ENCODE measurements around the gene SMAGP. TPM values are rescaled to one million over a fixed set of nuclear protein-coding genes. Genes with fewer than 3 reads are reported as not detected.

SMAGP gene
- polyA plus RNA-seq, 1 donor (not counting 4 experiments of a cell fraction or from before 2014, with no cell fraction given), result 52.1 TPM

DNA sequence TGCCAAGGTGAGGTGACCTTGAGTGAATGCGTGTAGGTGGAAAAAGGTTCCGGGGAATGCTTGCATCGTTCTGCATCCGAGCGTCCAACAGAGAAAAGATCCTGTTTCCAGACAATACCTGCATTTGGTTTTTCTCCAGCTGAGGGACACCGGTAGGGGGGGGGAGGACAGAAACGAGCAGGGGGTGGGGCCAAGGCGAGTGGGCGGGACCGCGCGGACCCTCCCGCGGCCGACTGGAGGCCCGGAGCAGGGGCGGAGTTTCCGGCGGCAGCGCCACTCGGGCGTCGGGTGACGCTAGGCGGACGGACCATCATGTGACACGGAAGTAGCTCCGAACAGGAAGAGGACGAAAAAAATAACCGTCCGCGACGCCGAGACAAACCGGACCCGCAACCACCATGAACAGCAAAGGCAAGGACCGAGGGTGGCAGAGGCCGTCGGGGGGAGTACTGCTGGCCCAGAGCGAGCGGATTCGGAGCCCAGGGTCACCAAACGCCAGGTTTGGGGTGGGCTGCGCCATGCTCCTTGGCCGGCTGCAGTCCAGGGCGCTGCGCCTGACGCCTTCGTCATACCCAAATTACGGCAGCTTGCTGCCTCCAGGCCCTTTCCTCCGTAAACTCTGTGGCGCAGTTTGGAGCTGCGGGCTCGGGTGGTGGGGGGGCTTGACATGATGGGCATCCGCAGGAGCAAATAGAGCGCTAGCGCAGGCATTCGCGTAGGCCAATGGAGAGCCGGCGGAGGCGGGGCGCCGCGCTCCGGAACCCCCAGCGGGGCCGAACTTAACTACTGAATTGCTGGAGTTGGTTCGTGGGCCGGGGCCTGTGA is 31.5 kb downstream of the SMAGP start, which contains the start of gene DAZAP2:
Gene DAZAP2 (plus strand): TSS at position 317 of the 825 bp plus-strand sequence. CDS start 82 bp downstream, at position 399.
- peaks cover 14 to 33% of the 10 kb centered on the region in 2 experiments for H3K36me3 ChIP-seq (ENCODE audit: control insufficient read depth in 2 of 2, extremely low read depth in 1 of 2, insufficient read depth in 2 of 2, low read length in 2 of 2)
- TF ChIP-seq EZH2 (IDR thresholded peaks at IDR 0.05; ENCODE audit: low read length), result no peak
- TF ChIP-seq, protein P1, sequence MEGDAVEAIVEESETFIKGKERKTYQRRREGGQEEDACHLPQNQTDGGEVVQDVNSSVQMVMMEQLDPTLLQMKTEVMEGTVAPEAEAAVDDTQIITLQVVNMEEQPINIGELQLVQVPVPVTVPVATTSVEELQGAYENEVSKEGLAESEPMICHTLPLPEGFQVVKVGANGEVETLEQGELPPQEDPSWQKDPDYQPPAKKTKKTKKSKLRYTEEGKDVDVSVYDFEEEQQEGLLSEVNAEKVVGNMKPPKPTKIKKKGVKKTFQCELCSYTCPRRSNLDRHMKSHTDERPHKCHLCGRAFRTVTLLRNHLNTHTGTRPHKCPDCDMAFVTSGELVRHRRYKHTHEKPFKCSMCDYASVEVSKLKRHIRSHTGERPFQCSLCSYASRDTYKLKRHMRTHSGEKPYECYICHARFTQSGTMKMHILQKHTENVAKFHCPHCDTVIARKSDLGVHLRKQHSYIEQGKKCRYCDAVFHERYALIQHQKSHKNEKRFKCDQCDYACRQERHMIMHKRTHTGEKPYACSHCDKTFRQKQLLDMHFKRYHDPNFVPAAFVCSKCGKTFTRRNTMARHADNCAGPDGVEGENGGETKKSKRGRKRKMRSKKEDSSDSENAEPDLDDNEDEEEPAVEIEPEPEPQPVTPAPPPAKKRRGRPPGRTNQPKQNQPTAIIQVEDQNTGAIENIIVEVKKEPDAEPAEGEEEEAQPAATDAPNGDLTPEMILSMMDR (optimal IDR thresholded peaks at IDR 0.05 in 1 of 3, IDR thresholded peaks at IDR 0.05 in 1 of 3, conservative IDR thresholded peaks at IDR 0.05 in 1 of 3; ENCODE audit: extremely low read depth in 1 of 3, insufficient read depth in 2 of 3, low read length in 3 of 3), result peak in 1 of 3 experiments; percentile 7
- H4K20me1 ChIP-seq (ENCODE audit: control insufficient read depth, extremely low read depth, insufficient read depth, low read length), result peaks cover 6% of the 10 kb centered on the region
- no peaks in the 10 kb centered on the region for H3K9me3 ChIP-seq (ENCODE audit: control insufficient read depth, low read depth, low read length)
- peak; percentile 20 for FAIRE-seq
- H3K4me1 ChIP-seq (ENCODE audit: control insufficient read depth, extremely low read depth, insufficient read depth, low read length), result peaks cover 20% of the 10 kb centered on the region
- H3K9me1 ChIP-seq (ENCODE audit: control insufficient read depth, extremely low read depth, insufficient read depth, low read length), result peaks cover 4% of the 10 kb centered on the region
- peak within 1 kb of the TSS; percentile 100 for H3K9ac ChIP-seq (ENCODE audit: control insufficient read depth, extremely low read depth, insufficient read depth, low read length)
- H3K79me2 ChIP-seq (ENCODE audit: control insufficient read depth, insufficient read depth, low read length), result peaks cover 23% of the 10 kb centered on the region
- DNase-seq (ENCODE audit: low read depth, low spot score), result peak; percentile 62
- dilution Hi-C loops (cut with MboI; ENCODE audit: extremely low pct_ligation_motif_present, low sequenced_read_pairs), result no loop called here
- H3K4me2 ChIP-seq (ENCODE audit: control insufficient read depth, extremely low read depth, insufficient read depth, low read depth, low read length), result peak within 1 kb of the TSS; percentile 99
- peak within 1 kb of the TSS; percentile 95 to 99 (median 99) for H3K4me3 ChIP-seq (ENCODE audit: control insufficient read depth in 2 of 3, extremely low read depth in 1 of 3, insufficient read depth in 2 of 3, low read depth in 1 of 3, low read length in 3 of 3)
- peak within 1 kb of the TSS; percentile 97 for H2AFZ ChIP-seq (ENCODE audit: control insufficient read depth, low read length)
- no peaks in the 10 kb centered on the region for H3K27me3 ChIP-seq (ENCODE audit: control insufficient read depth, extremely low read depth, insufficient read depth, low read length)
- peak within 1 kb of the TSS; percentile 100 for H3K27ac ChIP-seq (ENCODE audit: control insufficient read depth, insufficient read depth, low read length)

DNA sequence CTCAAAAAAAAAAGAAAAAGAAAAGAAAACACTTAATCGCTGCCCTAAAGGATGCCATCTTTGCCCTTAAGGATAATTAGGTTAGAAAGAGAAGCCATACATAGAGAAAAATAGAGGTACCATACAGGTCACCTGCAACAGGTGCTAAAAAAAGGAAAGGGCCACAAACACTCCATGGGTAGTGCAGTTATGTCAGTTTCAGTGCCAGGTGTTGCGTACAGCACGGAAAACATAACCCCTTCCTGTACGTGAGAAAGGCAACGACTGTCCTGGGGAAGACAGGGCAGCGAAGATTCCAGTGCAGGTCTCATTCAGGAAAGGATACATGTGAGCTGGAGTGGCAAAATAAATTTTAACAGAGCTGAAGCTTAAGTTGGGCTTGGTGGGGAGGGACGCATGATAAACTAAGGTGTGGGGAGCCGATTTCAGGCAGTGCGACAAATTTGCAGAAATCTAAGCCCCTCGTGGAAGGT is 32.1 kb downstream of the SMAGP start:
- peaks cover 14 to 26% of the 10 kb centered on the region in 2 experiments for H3K36me3 ChIP-seq (ENCODE audit: control insufficient read depth in 2 of 2, extremely low read depth in 1 of 2, insufficient read depth in 2 of 2, low read length in 2 of 2)
- peaks cover 23% of the 10 kb centered on the region for H3K79me2 ChIP-seq (ENCODE audit: control insufficient read depth, insufficient read depth, low read length)
- H2AFZ ChIP-seq (ENCODE audit: control insufficient read depth, low read length), result peak overlapping the region; percentile 97
- H3K9ac ChIP-seq (ENCODE audit: control insufficient read depth, extremely low read depth, insufficient read depth, low read length), result peak overlapping the region; percentile 72
- no peaks in the 10 kb centered on the region for H3K9me3 ChIP-seq (ENCODE audit: control insufficient read depth, low read depth, low read length)
- peaks cover 6% of the 10 kb centered on the region for H4K20me1 ChIP-seq (ENCODE audit: control insufficient read depth, extremely low read depth, insufficient read depth, low read length)
- FAIRE-seq (no peak), DNase-seq (ENCODE audit: low read depth, low spot score) (no peak)
- peaks cover 20% of the 10 kb centered on the region for H3K4me1 ChIP-seq (ENCODE audit: control insufficient read depth, extremely low read depth, insufficient read depth, low read length)
- H3K27ac ChIP-seq (ENCODE audit: control insufficient read depth, insufficient read depth, low read length), result peak overlapping the region; percentile 46
- H3K4me3 ChIP-seq (ENCODE audit: control insufficient read depth in 2 of 3, extremely low read depth in 1 of 3, insufficient read depth in 2 of 3, low read depth in 1 of 3, low read length in 3 of 3), result peak overlapping the region; percentile 66 to 99 (median 99)
- H3K9me1 ChIP-seq (ENCODE audit: control insufficient read depth, extremely low read depth, insufficient read depth, low read length), result peaks cover 4% of the 10 kb centered on the region
- TF ChIP-seq, protein P1 (optimal IDR thresholded peaks at IDR 0.05 in 1 of 3, IDR thresholded peaks at IDR 0.05 in 1 of 3, conservative IDR thresholded peaks at IDR 0.05 in 1 of 3; ENCODE audit: extremely low read depth in 1 of 3, insufficient read depth in 2 of 3, low read length in 3 of 3), result no peak
- no peak for TF ChIP-seq EZH2 (IDR thresholded peaks at IDR 0.05; ENCODE audit: low read length)
- peak overlapping the region; percentile 99 for H3K4me2 ChIP-seq (ENCODE audit: control insufficient read depth, extremely low read depth, insufficient read depth, low read depth, low read length)
- H3K27me3 ChIP-seq (ENCODE audit: control insufficient read depth, extremely low read depth, insufficient read depth, low read length), result no peaks in the 10 kb centered on the region
- dilution Hi-C loops (cut with MboI; ENCODE audit: extremely low pct_ligation_motif_present, low sequenced_read_pairs), result no loop called here
